Endodermal cell (in vitro differentiated cells): ENCODE data around the gene SIRT7. TPM values are rescaled to one million over a fixed set of nuclear protein-coding genes. Genes with fewer than 3 reads are reported as not detected.

Experiments used
- DNase-seq: peaks from one replicate; pipeline ENCODE4 v3.0.0-alpha.2; 2017
- H3K27ac ChIP-seq: 2 replicates; pipeline ENCODE4 v1.5.1; 2013; ENCODE audit warnings: mild to moderate bottlenecking, low read depth, low read length, moderate library complexity
- H3K27me3 ChIP-seq: 2 replicates; pipeline ENCODE4 v1.6.1; 2013; ENCODE audit warnings: mild to moderate bottlenecking, low read length, moderate library complexity; ENCODE audit not compliant: insufficient read depth, control insufficient read depth, poor library complexity, severe bottlenecking
- H3K36me3 ChIP-seq: 2 replicates; pipeline ENCODE4 v1.7.0; 2013; ENCODE audit warnings: mild to moderate bottlenecking, low read length, moderate library complexity; ENCODE audit not compliant: control insufficient read depth, insufficient read depth
- H3K4me1 ChIP-seq: one replicate; pipeline ENCODE4 v1.7.0; 2013; ENCODE audit warnings: low read length; ENCODE audit not compliant: control insufficient read depth, insufficient read depth
- H3K4me3 ChIP-seq: 2 replicates; pipeline ENCODE4 v1.5.1; 2013; ENCODE audit warnings: mild to moderate bottlenecking, low read length, moderate library complexity
- H3K9ac ChIP-seq: 2 replicates; pipeline ENCODE4 v1.6.1; 2013; ENCODE audit warnings: mild to moderate bottlenecking, low read length, moderate library complexity; ENCODE audit not compliant: poor library complexity, severe bottlenecking; ENCODE audit errors: extremely low read depth
- H3K9me3 ChIP-seq: 2 replicates; pipeline ENCODE4 v1.6.1; 2013; ENCODE audit warnings: mild to moderate bottlenecking, low read length, moderate library complexity; ENCODE audit not compliant: control insufficient read depth
- H3K27ac Mint-ChIP-seq: 2 replicates; pipeline ENCODE4 v1.8.0; 2020; ENCODE audit warnings: mixed read lengths
- H3K27me3 Mint-ChIP-seq: 2 replicates; pipeline ENCODE4 v1.8.0; 2021; ENCODE audit warnings: mild to moderate bottlenecking, mixed read lengths; ENCODE audit not compliant: insufficient read depth
- H3K36me3 Mint-ChIP-seq: 2 replicates; pipeline ENCODE4 v1.8.0; 2020; ENCODE audit warnings: low read depth, mixed read lengths
- H3K4me1 Mint-ChIP-seq: 2 replicates; pipeline ENCODE4 v1.8.0; 2020; ENCODE audit warnings: mixed read lengths
- H3K4me3 Mint-ChIP-seq: 2 replicates; pipeline ENCODE4 v1.8.0; 2020; ENCODE audit warnings: mild to moderate bottlenecking, moderate library complexity, mixed read lengths
- H3K9me3 Mint-ChIP-seq: 2 replicates; pipeline ENCODE4 v1.8.0; 2020; ENCODE audit warnings: mild to moderate bottlenecking, mixed read lengths
- WGBS, 2 experiments: methylation state at CpG; one replicate each; pipeline versions ENCODE4 v1.1.5 to v1.1.7; 2013; ENCODE audit warnings: missing lambda C conversion rate in 2 of 2, mixed read lengths in 1 of 2; ENCODE audit not compliant: insufficient coverage in 1 of 2, insufficient read length in 1 of 2; 5-methylcytosine and 5-hydroxymethylcytosine counted together
- total RNA-seq, 2 donors: library from RNA; stranded (reverse); fragmentation: NEBNext Ultra II Directional in 1 of 2; extraction: Animal tissue kit (Norgen Biotek cat#: 25700) in 1 of 2; gene quantifications; 2 replicates in 1 of 2; 3 replicates in 1 of 2; pipeline ENCODE4 v1.2.1, GENCODE V29; 2021
- TF ChIP-seq, protein P1 (sequence below): fragments of 200-600 bp; sonication (generic); conservative IDR thresholded peaks from 2 replicates; pipeline ENCODE4 v1.5.0; 2021; ENCODE audit warnings: antibody characterized with exemption, mild to moderate bottlenecking

Gene SIRT7
- total RNA-seq, 2 donors from 2014 or later = 21.8 to 22.1 TPM

GRCh38 chr17:81934850-81935708 is 17.1 kb upstream of the SIRT7 start:
- 93 to 94% methylated on average over 29 to 38 of the region's 38 CpGs for WGBS, 2 experiments
- H3K4me3 ChIP-seq = peak overlapping the region; percentile 81

DNA sequence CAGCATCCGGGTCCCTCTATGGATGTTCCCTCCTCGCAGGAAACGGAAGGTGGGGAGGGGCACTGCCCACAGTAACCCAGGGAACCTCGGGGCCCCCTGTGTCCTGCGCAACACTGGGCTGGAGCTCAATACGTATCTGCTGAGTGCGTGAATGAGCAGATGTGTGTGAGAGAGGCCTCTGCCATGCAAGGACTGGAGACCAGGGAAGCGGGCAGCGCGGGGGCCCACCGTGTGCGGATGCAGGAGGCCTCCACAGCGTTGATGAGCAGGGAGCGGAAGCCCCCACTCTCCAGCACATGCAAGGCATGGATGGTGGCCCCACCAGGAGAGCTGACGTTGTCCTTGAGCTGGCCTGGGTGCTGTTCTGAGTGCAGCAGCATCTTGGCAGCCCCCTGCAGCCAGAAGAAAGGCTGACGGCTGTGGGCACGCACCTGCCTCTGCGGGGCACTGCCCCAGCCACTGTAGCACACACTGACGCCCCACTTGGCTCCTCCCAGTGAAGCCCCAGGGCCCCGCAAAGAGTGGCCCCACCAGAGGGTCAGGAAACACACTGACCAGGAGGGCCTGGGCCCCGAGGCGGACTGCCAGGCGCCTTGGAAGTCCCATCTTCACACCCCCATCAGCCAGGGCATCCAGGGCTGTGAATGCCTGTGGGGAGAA is 16.3 kb upstream of the SIRT7 start:
- Histone ChIP-seq H3K36me3 (peaks cover 4% of the 10 kb centered on the region), H3K27ac (no peak overlapping the region), H3K9me3 (no peaks in the 10 kb centered on the region), H3K4me3 (no peak overlapping the region), H3K9ac (no peak overlapping the region), H3K4me1 (no peaks in the 10 kb centered on the region), H3K27me3 (no peaks in the 10 kb centered on the region)
- H3K36me3 Mint-ChIP-seq = peaks cover 6% of the 10 kb centered on the region
- no peaks in the 10 kb centered on the region for H3K9me3 Mint-ChIP-seq
- WGBS, 2 experiments = 92 to 99% methylated on average over 18 to 23 of the region's 23 CpGs
- no peak overlapping the region for H3K27ac Mint-ChIP-seq
- H3K4me1 Mint-ChIP-seq = no peaks in the 10 kb centered on the region
- DNase-seq = no peak
- peaks cover 14% of the 10 kb centered on the region for H3K27me3 Mint-ChIP-seq
- no peak overlapping the region for H3K4me3 Mint-ChIP-seq
- TF ChIP-seq, protein P1, sequence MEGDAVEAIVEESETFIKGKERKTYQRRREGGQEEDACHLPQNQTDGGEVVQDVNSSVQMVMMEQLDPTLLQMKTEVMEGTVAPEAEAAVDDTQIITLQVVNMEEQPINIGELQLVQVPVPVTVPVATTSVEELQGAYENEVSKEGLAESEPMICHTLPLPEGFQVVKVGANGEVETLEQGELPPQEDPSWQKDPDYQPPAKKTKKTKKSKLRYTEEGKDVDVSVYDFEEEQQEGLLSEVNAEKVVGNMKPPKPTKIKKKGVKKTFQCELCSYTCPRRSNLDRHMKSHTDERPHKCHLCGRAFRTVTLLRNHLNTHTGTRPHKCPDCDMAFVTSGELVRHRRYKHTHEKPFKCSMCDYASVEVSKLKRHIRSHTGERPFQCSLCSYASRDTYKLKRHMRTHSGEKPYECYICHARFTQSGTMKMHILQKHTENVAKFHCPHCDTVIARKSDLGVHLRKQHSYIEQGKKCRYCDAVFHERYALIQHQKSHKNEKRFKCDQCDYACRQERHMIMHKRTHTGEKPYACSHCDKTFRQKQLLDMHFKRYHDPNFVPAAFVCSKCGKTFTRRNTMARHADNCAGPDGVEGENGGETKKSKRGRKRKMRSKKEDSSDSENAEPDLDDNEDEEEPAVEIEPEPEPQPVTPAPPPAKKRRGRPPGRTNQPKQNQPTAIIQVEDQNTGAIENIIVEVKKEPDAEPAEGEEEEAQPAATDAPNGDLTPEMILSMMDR = no peak

More at GRCh38 chr17:81934850-81935708, 17.1 kb upstream of the SIRT7 start:
- H3K27me3 ChIP-seq = no peaks in the 10 kb centered on the region
- DNase-seq = no peak
- Mint-ChIP-seq H3K4me1 (no peaks in the 10 kb centered on the region), H3K36me3 (peaks cover 6% of the 10 kb centered on the region), H3K4me3 (peak overlapping the region; percentile 73), H3K27me3 (peaks cover 11% of the 10 kb centered on the region), H3K9me3 (no peaks in the 10 kb centered on the region), H3K27ac (no peak overlapping the region)
- H3K36me3 ChIP-seq = peaks cover 4% of the 10 kb centered on the region
- H3K4me1 ChIP-seq = no peaks in the 10 kb centered on the region
- no peaks in the 10 kb centered on the region for H3K9me3 ChIP-seq
- H3K9ac ChIP-seq = no peak overlapping the region
- TF ChIP-seq, protein P1 = no peak
- no peak overlapping the region for H3K27ac ChIP-seq

DNA sequence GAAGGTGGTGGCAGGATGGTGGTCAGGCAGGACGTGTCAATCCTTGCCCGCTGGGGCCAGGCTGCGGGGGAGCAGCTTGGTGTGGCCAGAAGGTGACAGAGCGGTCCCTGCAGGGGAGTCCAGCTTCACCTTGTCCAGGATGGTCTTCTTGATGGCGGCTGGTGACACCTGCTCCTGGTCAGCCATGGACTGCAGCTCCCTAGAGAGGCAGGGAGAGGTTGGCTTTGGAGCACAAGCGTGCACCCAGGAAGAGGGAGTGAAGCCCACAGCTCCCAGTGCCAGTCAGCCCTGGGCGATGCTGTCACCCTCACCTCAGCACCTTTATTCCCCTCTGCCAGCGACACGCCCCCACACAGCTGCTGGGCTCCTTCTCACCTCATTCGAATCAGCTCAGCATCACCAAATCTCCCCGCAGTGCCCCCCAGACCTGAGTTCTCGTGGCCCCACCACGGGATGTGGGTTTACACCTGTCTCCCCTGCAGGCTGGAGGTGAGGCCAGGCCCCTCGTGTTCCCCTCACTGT is 15.3 kb upstream of the SIRT7 start:
- no peak overlapping the region for H3K4me3 Mint-ChIP-seq
- no peak overlapping the region for H3K9ac ChIP-seq
- H3K9me3 ChIP-seq = no peaks in the 10 kb centered on the region

More for the DNA sequence above, 15.3 kb upstream of the SIRT7 start:
- H3K27ac ChIP-seq = no peak overlapping the region
- H3K36me3 Mint-ChIP-seq = peaks cover 6% of the 10 kb centered on the region
- no peak overlapping the region for H3K4me3 ChIP-seq
- TF ChIP-seq, protein P1 = no peak
- peaks cover 7% of the 10 kb centered on the region for H3K4me1 ChIP-seq
- H3K27me3 Mint-ChIP-seq = peaks cover 9% of the 10 kb centered on the region
- no peaks in the 10 kb centered on the region for H3K9me3 Mint-ChIP-seq
- no peaks in the 10 kb centered on the region for H3K4me1 Mint-ChIP-seq
- H3K27me3 ChIP-seq = peaks cover 3% of the 10 kb centered on the region
- 94 to 98% methylated on average over 8 to 14 of the region's 14 CpGs for WGBS, 2 experiments
- DNase-seq = no peak
- H3K36me3 ChIP-seq = peaks cover 4% of the 10 kb centered on the region
- H3K27ac Mint-ChIP-seq = no peak overlapping the region
